Uterus (tissue), 2 donors: ENCODE measurements around the gene NOC3L.

Source experiments
- POLR2A ChIP-seq, 2 donors: fragments of 450-650 bp; IDR thresholded peaks; one replicate each; pipeline ENCODE4 v1.6.1; 2016; ENCODE audit warnings: antibody characterized with exemption in 2 of 2, mild to moderate bottlenecking in 1 of 2, moderate library complexity in 1 of 2
- TF ChIP-seq, protein P1 (sequence below), 4 experiments: fragments of 200-600 bp in 2 of 4; fragments of 450-650 bp in 2 of 4; sonication (generic) in 2 of 4; IDR thresholded peaks; one replicate each; pipeline ENCODE4 v1.5.1; 2016 to 2019; ENCODE audit warnings: antibody characterized with exemption in 4 of 4, mild to moderate bottlenecking in 2 of 4, moderate library complexity in 1 of 4

DNA sequence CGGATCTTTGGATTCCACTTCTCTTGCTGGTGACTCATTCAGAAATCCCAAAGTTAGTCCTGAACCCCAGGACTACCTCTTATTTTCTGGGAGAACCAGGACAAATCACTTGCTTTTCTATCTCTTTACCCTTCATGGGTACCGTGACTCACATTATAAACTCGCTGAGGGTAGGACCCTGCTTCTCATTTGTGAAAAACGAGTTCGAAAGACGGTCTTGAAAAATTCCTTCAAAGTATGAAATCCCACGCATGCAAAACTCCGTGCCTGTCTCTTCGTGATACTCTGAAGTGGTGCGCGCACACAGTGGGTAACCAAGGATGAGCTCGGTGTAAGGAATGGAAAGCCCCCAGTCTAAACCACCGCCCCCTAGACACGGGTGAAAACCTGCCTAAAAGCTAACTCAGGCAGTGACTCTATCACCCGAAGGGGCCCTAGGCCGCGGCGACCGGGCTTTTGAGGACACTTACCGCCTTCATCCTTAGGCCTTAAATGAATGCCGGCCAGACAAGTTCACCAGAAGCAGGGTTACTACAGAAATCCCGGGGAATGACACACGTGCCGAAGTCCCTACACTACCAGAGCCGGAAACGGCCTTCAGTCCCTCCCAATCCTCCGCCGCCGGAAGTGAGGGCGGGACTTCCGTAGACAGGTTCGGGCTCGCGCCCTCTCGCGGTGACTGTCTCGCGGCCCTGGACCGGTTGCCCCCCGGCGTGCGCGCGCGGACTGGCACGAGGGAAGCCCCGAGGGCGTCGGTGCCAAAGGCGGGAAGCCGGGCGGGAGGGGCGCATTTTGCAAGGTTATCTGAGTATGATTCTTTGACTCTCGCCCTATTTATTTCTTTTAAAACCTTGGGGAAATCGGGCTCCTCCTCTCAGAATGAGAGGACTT lies at the start of gene NOC3L:
- TF ChIP-seq POLR2A (IDR thresholded peaks at IDR 0.05): peak in 1 of 2 donors; percentile 39
- TF ChIP-seq, protein P1, sequence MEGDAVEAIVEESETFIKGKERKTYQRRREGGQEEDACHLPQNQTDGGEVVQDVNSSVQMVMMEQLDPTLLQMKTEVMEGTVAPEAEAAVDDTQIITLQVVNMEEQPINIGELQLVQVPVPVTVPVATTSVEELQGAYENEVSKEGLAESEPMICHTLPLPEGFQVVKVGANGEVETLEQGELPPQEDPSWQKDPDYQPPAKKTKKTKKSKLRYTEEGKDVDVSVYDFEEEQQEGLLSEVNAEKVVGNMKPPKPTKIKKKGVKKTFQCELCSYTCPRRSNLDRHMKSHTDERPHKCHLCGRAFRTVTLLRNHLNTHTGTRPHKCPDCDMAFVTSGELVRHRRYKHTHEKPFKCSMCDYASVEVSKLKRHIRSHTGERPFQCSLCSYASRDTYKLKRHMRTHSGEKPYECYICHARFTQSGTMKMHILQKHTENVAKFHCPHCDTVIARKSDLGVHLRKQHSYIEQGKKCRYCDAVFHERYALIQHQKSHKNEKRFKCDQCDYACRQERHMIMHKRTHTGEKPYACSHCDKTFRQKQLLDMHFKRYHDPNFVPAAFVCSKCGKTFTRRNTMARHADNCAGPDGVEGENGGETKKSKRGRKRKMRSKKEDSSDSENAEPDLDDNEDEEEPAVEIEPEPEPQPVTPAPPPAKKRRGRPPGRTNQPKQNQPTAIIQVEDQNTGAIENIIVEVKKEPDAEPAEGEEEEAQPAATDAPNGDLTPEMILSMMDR (IDR thresholded peaks at IDR 0.05): peak; percentile 84 to 95 (median 94)
